ENCODE data around the gene SPAG17.

The SPAG17 gene

GRCh38 chr1:118073648-118074435, 111.2 kb downstream of the SPAG17 start:
- Histone ChIP-seq H3K27ac (ENCODE audit: low read depth, low read length) (no peak overlapping the region), H2AFZ (ENCODE audit: low read depth, low read length, severe bottlenecking) (no peak overlapping the region), H3K9me3 (ENCODE audit: insufficient read depth, low read length) (no peaks in the 10 kb centered on the region), H3K4me3 (ENCODE audit: insufficient read depth, low read length, poor library complexity, severe bottlenecking) (no peak overlapping the region), H4K20me1 (ENCODE audit: low read depth, low read length) (no peaks in the 10 kb centered on the region), H3K27me3 (ENCODE audit: low read length) (no peaks in the 10 kb centered on the region), H3K36me3 (ENCODE audit: low read length) (no peaks in the 10 kb centered on the region), H3K9me2 (replicated peaks; ENCODE audit: insufficient read depth, low read length) (no peaks in the 10 kb centered on the region), H3F3A (ENCODE audit: insufficient read depth) (no peaks in the 10 kb centered on the region), H3K79me2 (ENCODE audit: insufficient read depth, low read length) (no peaks in the 10 kb centered on the region), H3K9ac (ENCODE audit: low read length) (no peak overlapping the region), H3K4me2 (ENCODE audit: low read depth, low read length, poor library complexity, severe bottlenecking) (no peak overlapping the region)
- no peak for TF ChIP-seq CTCF (IDR thresholded peaks at IDR 0.05; ENCODE audit: insufficient read depth, low read length, poor library complexity, severe bottlenecking)
- no peak for TF ChIP-seq EZH2phosphoT487 (conservative IDR thresholded peaks at IDR 0.05; ENCODE audit: low read length)

- H3K4me2 ChIP-seq (ENCODE audit: low read depth, low read length, poor library complexity, severe bottlenecking), result no peak overlapping the region
- H3F3A ChIP-seq (ENCODE audit: insufficient read depth), result no peaks in the 10 kb centered on the region
- no peaks in the 10 kb centered on the region for H3K36me3 ChIP-seq (ENCODE audit: low read length)
- no peaks in the 10 kb centered on the region for H4K20me1 ChIP-seq (ENCODE audit: low read depth, low read length)
- H3K27me3 ChIP-seq (ENCODE audit: low read length), result no peaks in the 10 kb centered on the region
- H3K79me2 ChIP-seq (ENCODE audit: insufficient read depth, low read length), result no peaks in the 10 kb centered on the region
- H3K9me3 ChIP-seq (ENCODE audit: insufficient read depth, low read length), result no peaks in the 10 kb centered on the region
- no peak overlapping the region for H2AFZ ChIP-seq (ENCODE audit: low read depth, low read length, severe bottlenecking)
- no peak for TF ChIP-seq EZH2phosphoT487 (conservative IDR thresholded peaks at IDR 0.05; ENCODE audit: low read length)
- no peak overlapping the region for H3K27ac ChIP-seq (ENCODE audit: low read depth, low read length)
- no peak overlapping the region for H3K4me3 ChIP-seq (ENCODE audit: insufficient read depth, low read length, poor library complexity, severe bottlenecking)
- no peaks in the 10 kb centered on the region for H3K9me2 ChIP-seq (replicated peaks; ENCODE audit: insufficient read depth, low read length)
- no peak overlapping the region for H3K9ac ChIP-seq (ENCODE audit: low read length)
Observed at GRCh38 chr1:118049981-118050380, 135.0 kb downstream of the SPAG17 start.

GRCh38 chr1:118047650-118048224, 137.3 kb downstream of the SPAG17 start:
- Histone ChIP-seq H2AFZ (ENCODE audit: low read depth, low read length, severe bottlenecking) (no peak overlapping the region), H3K4me3 (ENCODE audit: insufficient read depth, low read length, poor library complexity, severe bottlenecking) (no peak overlapping the region), H3K9ac (ENCODE audit: low read length) (no peak overlapping the region), H4K20me1 (ENCODE audit: low read depth, low read length) (no peaks in the 10 kb centered on the region), H3K9me2 (replicated peaks; ENCODE audit: insufficient read depth, low read length) (no peaks in the 10 kb centered on the region), H3K9me3 (ENCODE audit: insufficient read depth, low read length) (no peaks in the 10 kb centered on the region), H3F3A (ENCODE audit: insufficient read depth) (no peaks in the 10 kb centered on the region), H3K27ac (ENCODE audit: low read depth, low read length) (no peak overlapping the region), H3K36me3 (ENCODE audit: low read length) (no peaks in the 10 kb centered on the region), H3K4me2 (ENCODE audit: low read depth, low read length, poor library complexity, severe bottlenecking) (no peak overlapping the region), H3K79me2 (ENCODE audit: insufficient read depth, low read length) (no peaks in the 10 kb centered on the region), H3K27me3 (ENCODE audit: low read length) (no peaks in the 10 kb centered on the region)
- TF ChIP-seq CTCF (IDR thresholded peaks at IDR 0.05; ENCODE audit: insufficient read depth, low read length, poor library complexity, severe bottlenecking), result no peak
- no peak for TF ChIP-seq EZH2phosphoT487 (conservative IDR thresholded peaks at IDR 0.05; ENCODE audit: low read length)
